GM12878 (cell line): ENCODE measurements around the gene FHOD3. TPM values are rescaled to one million over a fixed set of nuclear protein-coding genes. Genes with fewer than 3 reads are reported as not detected.

ENCODE experiments used
- ATAC-seq: fragments of 200-7000 bp; cut with Tn5 transposase; 3 replicates; pipeline ENCODE4 v1.9.1; 2020; ENCODE audit warnings: mild to moderate bottlenecking, moderate library complexity
- BruUV-seq: library from RNA; stranded (reverse); fragments of 400-500 nt; replicated peaks from 2 replicates; lab custom pipeline; 2021; lab: Mats Ljungman, UMichigan
- CTCF ChIA-PET: fragments of 300-600 bp; sonication (Branson Sonifier 250); formaldehyde crosslinking; extraction: SDS; loops from one replicate; lab custom pipeline; 2021; ENCODE audit warnings: inconsistent platforms; lab: Yijun Ruan, JAX
- POLR2A ChIA-PET: fragments of 350-600 bp; formaldehyde crosslinking; extraction: SDS; loops from one replicate; lab custom pipeline; 2021; ENCODE audit warnings: inconsistent platforms; lab: Charles Lee
- RAD21 ChIA-PET: fragments of 300-600 bp; sonication (Branson Sonifier 250); formaldehyde crosslinking; loops from one replicate; lab custom pipeline; 2023; ENCODE audit warnings: antibody characterized with exemption; ENCODE audit not compliant: unreplicated experiment; lab: Charles Lee
- SMC1A ChIA-PET: fragments of 300-600 bp; sonication (Branson Sonifier 250); formaldehyde crosslinking; loops from one replicate; lab custom pipeline; 2023; ENCODE audit not compliant: unreplicated experiment, uncharacterized antibody; lab: Charles Lee
- DNase-seq: peaks from one replicate; pipeline ENCODE4 v3.0.0-alpha.2; 2011; ENCODE audit warnings: low read depth, low spot score
- FAIRE-seq: peaks from 3 replicates; lab custom pipeline; 2011; peaks lifted over from hg19 to GRCh38; lab: Jason Lieb, UNC
- H2AFZ ChIP-seq: 2 replicates; pipeline ENCODE4 v1.6.0; 2011; ENCODE audit warnings: low read depth, low read length, control low read depth; ENCODE audit not compliant: control insufficient read depth
- H3K27ac ChIP-seq: 2 replicates; pipeline ENCODE4 v1.5.1; 2011; ENCODE audit warnings: control low read depth; ENCODE audit not compliant: control insufficient read depth, insufficient read depth
- H3K27me3 ChIP-seq, 2 experiments: replicated peaks in 1 of 2; 2 replicates each; pipeline versions ENCODE4 v1.6.0 to v1.6.1; 2011; ENCODE audit warnings: low read length in 1 of 2; ENCODE audit not compliant: control insufficient read depth in 2 of 2, insufficient read depth in 2 of 2
- H3K36me3 ChIP-seq, 2 experiments: 2 replicates each; pipeline ENCODE4 v1.5.1; 2011; ENCODE audit warnings: low read length in 1 of 2; ENCODE audit not compliant: control insufficient read depth in 2 of 2, insufficient read depth in 2 of 2
- H3K4me1 ChIP-seq: 2 replicates; pipeline ENCODE4 v1.6.1; 2011; ENCODE audit warnings: mild to moderate bottlenecking, low read length, moderate library complexity, mixed read lengths; ENCODE audit not compliant: control insufficient read depth, insufficient read depth
- H3K4me2 ChIP-seq: 2 replicates; pipeline ENCODE4 v1.6.0; 2011; ENCODE audit warnings: control low read depth; ENCODE audit not compliant: control insufficient read depth, insufficient read depth
- H3K4me3 ChIP-seq: fragments of 200-600 bp; sonication (generic); 2 replicates; pipeline ENCODE4 v1.5.1; 2016
- H3K79me2 ChIP-seq: 2 replicates; pipeline ENCODE4 v1.6.0; 2011; ENCODE audit warnings: low read length; ENCODE audit not compliant: control insufficient read depth, insufficient read depth
- H3K9ac ChIP-seq: 2 replicates; pipeline ENCODE4 v1.8.0; 2011; ENCODE audit warnings: low read length, control low read depth, mixed read lengths; ENCODE audit not compliant: control insufficient read depth, insufficient read depth
- H3K9me3 ChIP-seq: replicated peaks from 3 replicates; pipeline ENCODE4 v1.5.1; 2011; ENCODE audit warnings: mild to moderate bottlenecking, low read length; ENCODE audit not compliant: control insufficient read depth, insufficient read depth
- H4K20me1 ChIP-seq: 2 replicates; pipeline ENCODE4 v1.6.0; 2011; ENCODE audit not compliant: control insufficient read depth, insufficient read depth
- GABPA ChIP-seq: IDR thresholded peaks from 2 replicates; pipeline ENCODE4 v1.6.1; 2014; ENCODE audit warnings: antibody characterized with exemption, low read depth, mild to moderate bottlenecking, inconsistent platforms
- RUNX3 ChIP-seq: IDR thresholded peaks from 2 replicates; pipeline ENCODE4 v1.6.1; 2012; ENCODE audit warnings: low read length, inconsistent platforms
- WGBS: methylation state at CpG from one replicate; pipeline ENCODE4 v1.1.6; 2016; ENCODE audit warnings: low lambda C conversion rate; ENCODE audit not compliant: insufficient replicate concordance, insufficient coverage; ENCODE audit errors: missing lambda C conversion rate; 5-methylcytosine and 5-hydroxymethylcytosine counted together
- in situ Hi-C: fragments of 300-500 bp; cut with MboI; formaldehyde crosslinking; loops from 9 replicates; pipeline ENCODE4 v1.14.3; 2018; ENCODE audit warnings: mixed read lengths
- intact Hi-C: fragments of 100-400 bp; cut with micrococcal nuclease; formaldehyde crosslinking; loops from one replicate; pipeline ENCODE4 v1.14.2; 2022; ENCODE audit not compliant: unreplicated experiment
- polyA plus RNA-seq, 11 experiments: library from polyadenylated mRNA; depleted of rRNA in 4 of 11; unstranded in 6 of 11; stranded (reverse) in 5 of 11; fragments of >200 nt; fragmentation: Nextera tagmentation in 4 of 11; fragmentation: Illumina TruSeq in 1 of 11; extraction: Ambion mirVana in 4 of 11; extraction: Trizol in 1 of 11; gene quantifications; 1 replicate in 1 of 11; 2 replicates in 10 of 11; pipeline versions ENCODE4 v1.2.1 to v1.2.3, GENCODE V29; 2011 to 2016; ENCODE audit warnings: inconsistent platforms in 2 of 11, missing spikeins in 2 of 11, low read depth in 1 of 11
- total RNA-seq, 4 experiments: library from RNA; depleted of rRNA in 3 of 4; stranded (reverse); fragments of >200 nt in 3 of 4; fragmentation: Illumina TruSeq in 1 of 4; extraction: Trizol in 1 of 4; gene quantifications; 2 replicates each; pipeline versions ENCODE4 v1.2.1 to v1.2.3, GENCODE V29; 2013 to 2021
- TF ChIP-seq, protein P1 (sequence below): fragments of 450-650 bp; IDR thresholded peaks from 2 replicates; pipeline ENCODE4 v1.6.1; 2016; ENCODE audit warnings: mild to moderate bottlenecking

The FHOD3 gene
- total and polyA plus RNA-seq, 10 of the 15 experiments (the other 5 are each of a cell fraction or from before 2014, with no cell fraction given) = 0.77 to 26.7 (median 10.4) TPM

DNA sequence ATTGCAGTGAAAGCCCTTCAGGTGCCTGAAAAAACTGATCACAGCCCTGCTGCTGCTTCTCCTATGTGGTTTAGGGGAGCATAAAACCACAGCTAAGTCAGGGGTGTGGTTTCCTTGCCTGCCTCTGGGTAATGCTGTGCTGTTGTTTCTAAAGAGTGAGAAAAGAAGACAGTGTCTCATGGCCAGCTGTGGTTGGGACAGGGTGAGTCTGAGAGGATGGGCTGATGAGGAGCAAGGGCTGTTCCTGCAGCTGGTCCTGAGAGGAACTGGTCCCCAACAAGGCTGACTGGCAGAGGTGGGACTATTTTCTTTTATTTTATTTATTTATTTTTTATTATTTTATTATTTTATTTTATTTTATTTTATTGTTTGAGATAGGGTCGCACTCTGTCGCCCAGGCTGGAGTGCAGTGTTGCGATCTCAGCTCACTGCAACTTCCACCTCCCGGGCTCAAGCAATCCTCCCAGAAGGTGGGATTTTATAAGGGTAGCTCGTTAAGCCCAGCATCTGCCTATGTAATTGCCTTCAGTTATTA lies 236.7 kb downstream of the FHOD3 start:
- Histone ChIP-seq H3K9me3 (no peaks in the 10 kb centered on the region), H3K4me1 (no peaks in the 10 kb centered on the region), H3K79me2 (no peaks in the 10 kb centered on the region), H3K27me3 (no peaks in the 10 kb centered on the region), H3K9ac (no peak overlapping the region), H3K4me3 (no peak overlapping the region), H3K4me2 (no peak overlapping the region), H3K27ac (no peak overlapping the region), H2AFZ (no peak overlapping the region), H3K36me3 (no peaks in the 10 kb centered on the region; a peak in 2 of 4 replicates), H4K20me1 (no peaks in the 10 kb centered on the region)
- in situ Hi-C loops (no loop called here), intact Hi-C loops (loop anchor here (5.0 kb wide), 1 partner anchor 52 kb away; no protein-coding TSS in a partner anchor)
- ChIA-PET POLR2A (interaction anchor here (1.0 to 1.2 kb wide), 3 partner anchors 8 to 147 kb away, joined by 3 read pairs; no protein-coding TSS in a partner anchor), SMC1A (interaction anchor here (0.7 to 3.2 kb wide), 13 partner anchors 14 to 234 kb away, joined by 3 to 21 read pairs (median 5); no protein-coding TSS in a partner anchor), CTCF (interaction anchor here (0.9 to 3.1 kb wide), 14 partner anchors 8 to 240 kb away, joined by 3 to 17 read pairs (median 4); no protein-coding TSS in a partner anchor), RAD21 (interaction anchor here (0.7 to 2.1 kb wide), 8 partner anchors 15 to 225 kb away, joined by 3 to 8 read pairs (median 4); no protein-coding TSS in a partner anchor)
- BruUV-seq = no TSS peak
- ATAC-seq (peak; percentile 75), FAIRE-seq (no peak), DNase-seq (no peak)
- TF ChIP-seq, protein P1, sequence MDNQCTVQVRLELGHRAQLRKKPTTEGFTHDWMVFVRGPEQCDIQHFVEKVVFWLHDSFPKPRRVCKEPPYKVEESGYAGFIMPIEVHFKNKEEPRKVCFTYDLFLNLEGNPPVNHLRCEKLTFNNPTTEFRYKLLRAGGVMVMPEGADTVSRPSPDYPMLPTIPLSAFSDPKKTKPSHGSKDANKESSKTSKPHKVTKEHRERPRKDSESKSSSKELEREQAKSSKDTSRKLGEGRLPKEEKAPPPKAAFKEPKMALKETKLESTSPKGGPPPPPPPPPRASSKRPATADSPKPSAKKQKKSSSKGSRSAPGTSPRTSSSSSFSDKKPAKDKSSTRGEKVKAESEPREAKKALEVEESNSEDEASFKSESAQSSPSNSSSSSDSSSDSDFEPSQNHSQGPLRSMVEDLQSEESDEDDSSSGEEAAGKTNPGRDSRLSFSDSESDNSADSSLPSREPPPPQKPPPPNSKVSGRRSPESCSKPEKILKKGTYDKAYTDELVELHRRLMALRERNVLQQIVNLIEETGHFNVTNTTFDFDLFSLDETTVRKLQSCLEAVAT = 0 out of 2 replicates have a peak, but pooled peaks have one; percentile 38
- TF ChIP-seq RUNX3 (peak; percentile 75), GABPA (no peak)
- WGBS = 83% methylated on average over 5 of the region's 5 CpGs
